ENCODE data around the gene RTN4R. TPM values are rescaled to one million over a fixed set of nuclear protein-coding genes. Genes with fewer than 3 reads are reported as not detected.

The RTN4R gene
- total RNA-seq, 1 donor from 2014 or later = 38.3 TPM

- Mint-ChIP-seq H3K9me3 (ENCODE audit: unreplicated experiment) (peaks cover 7% of the 10 kb centered on the region), H3K4me3 (ENCODE audit: unreplicated experiment) (peak overlapping the region; percentile 82), H3K27ac (ENCODE audit: unreplicated experiment) (peak overlapping the region; percentile 77), H3K27me3 (ENCODE audit: unreplicated experiment) (peaks cover 13% of the 10 kb centered on the region), H3K36me3 (ENCODE audit: unreplicated experiment) (no peaks in the 10 kb centered on the region), H3K4me1 (ENCODE audit: low read depth, unreplicated experiment) (peaks cover 41% of the 10 kb centered on the region)
- DNase-seq = peak; percentile 47
- TF ChIP-seq CTCF (IDR thresholded peaks at IDR 0.05; ENCODE audit: partially characterized antibody, unreplicated experiment) = no peak
Measured at GRCh38 chr22:20245577-20246367, 22.3 kb downstream of the RTN4R start.

- Mint-ChIP-seq H3K9me3 (ENCODE audit: unreplicated experiment) (peaks cover 7% of the 10 kb centered on the region), H3K27me3 (ENCODE audit: unreplicated experiment) (peaks cover 13% of the 10 kb centered on the region), H3K27ac (ENCODE audit: unreplicated experiment) (peak overlapping the region; percentile 33), H3K4me3 (ENCODE audit: unreplicated experiment) (peak overlapping the region; percentile 74), H3K4me1 (ENCODE audit: low read depth, unreplicated experiment) (peaks cover 35% of the 10 kb centered on the region), H3K36me3 (ENCODE audit: unreplicated experiment) (no peaks in the 10 kb centered on the region)
- no peak for TF ChIP-seq CTCF (IDR thresholded peaks at IDR 0.05; ENCODE audit: partially characterized antibody, unreplicated experiment)
- peak; percentile 73 for DNase-seq
Measured at GRCh38 chr22:20244691-20245576, 23.2 kb downstream of the RTN4R start.

- peak overlapping the region; percentile 74 for H3K4me3 Mint-ChIP-seq (ENCODE audit: unreplicated experiment)
- TF ChIP-seq CTCF (IDR thresholded peaks at IDR 0.05; ENCODE audit: partially characterized antibody, unreplicated experiment) = no peak
- no peak for DNase-seq
- peaks cover 13% of the 10 kb centered on the region for H3K27me3 Mint-ChIP-seq (ENCODE audit: unreplicated experiment)
- no peak overlapping the region for H3K27ac Mint-ChIP-seq (ENCODE audit: unreplicated experiment)
- peaks cover 7% of the 10 kb centered on the region for H3K9me3 Mint-ChIP-seq (ENCODE audit: unreplicated experiment)
- no peaks in the 10 kb centered on the region for H3K36me3 Mint-ChIP-seq (ENCODE audit: unreplicated experiment)
- H3K4me1 Mint-ChIP-seq (ENCODE audit: low read depth, unreplicated experiment) = peaks cover 33% of the 10 kb centered on the region
Measured at GRCh38 chr22:20244250-20244648, 23.9 kb downstream of the RTN4R start.

GRCh38 chr22:20243537-20244249, 24.4 kb downstream of the RTN4R start:
- H3K36me3 Mint-ChIP-seq (ENCODE audit: unreplicated experiment) = no peaks in the 10 kb centered on the region
- peak overlapping the region; percentile 25 for H3K4me3 Mint-ChIP-seq (ENCODE audit: unreplicated experiment)
- no peak for DNase-seq
- peaks cover 30% of the 10 kb centered on the region for H3K4me1 Mint-ChIP-seq (ENCODE audit: low read depth, unreplicated experiment)
- H3K27ac Mint-ChIP-seq (ENCODE audit: unreplicated experiment) = peak overlapping the region; percentile 38
- H3K9me3 Mint-ChIP-seq (ENCODE audit: unreplicated experiment) = peaks cover 7% of the 10 kb centered on the region
- TF ChIP-seq CTCF (IDR thresholded peaks at IDR 0.05; ENCODE audit: partially characterized antibody, unreplicated experiment) = no peak
- H3K27me3 Mint-ChIP-seq (ENCODE audit: unreplicated experiment) = peaks cover 10% of the 10 kb centered on the region
